SK-N-SH (cell line): Measurements from ENCODE around the gene USP34. TPM values are rescaled to one million over a fixed set of nuclear protein-coding genes. Genes with fewer than 3 reads are reported as not detected.

ENCODE experiments used
- CTCF ChIA-PET: fragments of 300-600, 350-600 bp; formaldehyde crosslinking; extraction: SDS; loops from one replicate; lab custom pipeline; 2021; lab: Yijun Ruan, JAX
- POLR2A ChIA-PET: fragments of 350-600 bp; sonication (Branson Sonifier 250); formaldehyde crosslinking; extraction: SDS; loops from one replicate; lab custom pipeline; 2020; ENCODE audit warnings: antibody characterized with exemption, inconsistent platforms; lab: Yijun Ruan, JAX
- DNase-seq: peaks from one replicate; pipeline ENCODE4 v3.0.0; 2012
- H2AFZ ChIP-seq: fragments of 200-600 bp; sonication (generic); 2 replicates; pipeline ENCODE4 v1.8.1; 2016; ENCODE audit warnings: antibody characterized with exemption, mild to moderate bottlenecking, low read depth
- H3F3A ChIP-seq: fragments of 200-600 bp; sonication (generic); replicated peaks from 2 replicates; pipeline ENCODE3; 2016; ENCODE audit warnings: antibody characterized with exemption, mild to moderate bottlenecking; ENCODE audit not compliant: insufficient read depth
- H3K27ac ChIP-seq, 2 experiments: fragments of 200-500 bp in 1 of 2; fragments of 200-600 bp in 1 of 2; sonication (Bioruptor generic) in 1 of 2; sonication (generic), shearing (Covaris generic) in 1 of 2; 2 replicates each; pipeline versions ENCODE4 v1.5.1 to v1.6.1; 2014 to 2016; ENCODE audit warnings: low read depth in 2 of 2, inconsistent platforms in 1 of 2, low read length in 1 of 2, mild to moderate bottlenecking in 1 of 2, mixed read lengths in 1 of 2
- H3K27me3 ChIP-seq: fragments of 200-600 bp; sonication (generic), shearing (Covaris generic); 2 replicates; pipeline ENCODE4 v1.6.1; 2016; ENCODE audit warnings: mixed run types; ENCODE audit not compliant: insufficient read depth
- H3K36me3 ChIP-seq, 2 experiments: fragments of 200-500 bp in 1 of 2; fragments of 200-600 bp in 1 of 2; sonication (Bioruptor generic) in 1 of 2; sonication (generic) in 1 of 2; replicated peaks in 1 of 2; 2 replicates each; pipeline versions ENCODE3 to v1.5.1; 2014 to 2016; ENCODE audit warnings: low read length in 1 of 2, mild to moderate bottlenecking in 1 of 2; ENCODE audit not compliant: insufficient read depth in 2 of 2, control insufficient read depth in 1 of 2
- H3K4me1 ChIP-seq, 2 experiments: fragments of 200-500 bp in 1 of 2; fragments of 200-600 bp in 1 of 2; sonication (Bioruptor generic) in 1 of 2; sonication (generic), shearing (Covaris generic) in 1 of 2; 2 replicates each; pipeline versions ENCODE4 v1.5.1 to v1.6.1; 2014 to 2016; ENCODE audit warnings: low read depth in 1 of 2, low read length in 1 of 2, mixed run types in 1 of 2; ENCODE audit not compliant: insufficient read depth in 2 of 2, control insufficient read depth in 1 of 2
- H3K4me2 ChIP-seq: fragments of 200-600 bp; sonication (generic), shearing (Covaris generic); 2 replicates; pipeline ENCODE4 v1.6.1; 2017; ENCODE audit warnings: mixed run types
- H3K4me3 ChIP-seq, 2 experiments: fragments of 200-500 bp in 1 of 2; fragments of 200-600 bp in 1 of 2; sonication (Bioruptor generic) in 1 of 2; sonication (generic), shearing (Covaris generic) in 1 of 2; 2 replicates each; pipeline versions ENCODE4 v1.5.1 to v1.8.1; 2014 to 2016; ENCODE audit warnings: low read depth in 2 of 2, inconsistent platforms in 1 of 2, low read length in 1 of 2, mild to moderate bottlenecking in 1 of 2, mixed read lengths in 1 of 2, moderate library complexity in 1 of 2
- H3K79me2 ChIP-seq: fragments of 200-600 bp; sonication (generic); 2 replicates; pipeline ENCODE4 v1.8.1; 2017; ENCODE audit warnings: mild to moderate bottlenecking; ENCODE audit not compliant: insufficient read depth
- H3K9ac ChIP-seq: fragments of 200-600 bp; sonication (generic); 2 replicates; pipeline ENCODE4 v1.6.1; 2017; ENCODE audit warnings: mixed run types
- H3K9me2 ChIP-seq: fragments of 200-600 bp; sonication (generic); 2 replicates; pipeline ENCODE4 v1.6.1; 2017; ENCODE audit warnings: mixed run types
- H3K9me3 ChIP-seq: fragments of 200-600 bp; sonication (generic); 2 replicates; pipeline ENCODE4 v1.6.1; 2017; ENCODE audit warnings: mixed run types, mild to moderate bottlenecking, moderate library complexity
- H4K20me1 ChIP-seq: fragments of 200-600 bp; sonication (generic); 2 replicates; pipeline ENCODE4 v1.6.1; 2017; ENCODE audit warnings: mild to moderate bottlenecking, mixed run types; ENCODE audit not compliant: insufficient read depth
- EZH2phosphoT487 ChIP-seq: fragments of 200-600 bp; sonication (generic); IDR thresholded peaks from 2 replicates; pipeline ENCODE4 v1.6.1; 2017; ENCODE audit warnings: low read depth, mixed run types, mild to moderate bottlenecking, antibody characterized with exemption, moderate library complexity, borderline replicate concordance
- FOXJ3 ChIP-seq: sonication (generic); formaldehyde crosslinking; IDR thresholded peaks from 2 replicates; pipeline ENCODE4 v1.5.1; 2020; ENCODE audit warnings: mild to moderate bottlenecking, missing genetic modification reagents
- FOXM1 ChIP-seq: IDR thresholded peaks from 2 replicates; pipeline ENCODE4 v1.4.0; 2012; ENCODE audit warnings: low read depth, mild to moderate bottlenecking
- JUND ChIP-seq: IDR thresholded peaks from 2 replicates; pipeline ENCODE4 v1.4.0; 2012
- MEF2A ChIP-seq: IDR thresholded peaks from 2 replicates; pipeline ENCODE4 v1.4.0; 2012; ENCODE audit warnings: low read depth, borderline replicate concordance
- MXI1 ChIP-seq: IDR thresholded peaks from 2 replicates; pipeline ENCODE4 v1.6.1; 2012; ENCODE audit warnings: mild to moderate bottlenecking, low read depth, low read length, improper control_type of control experiment
- NFIC ChIP-seq: IDR thresholded peaks from 2 replicates; pipeline ENCODE4 v1.4.0; 2012; ENCODE audit warnings: borderline replicate concordance
- NRF1 ChIP-seq: IDR thresholded peaks from 2 replicates; pipeline ENCODE4 v1.6.1; 2012; ENCODE audit warnings: low read depth, mild to moderate bottlenecking, low read length
- POLR2AphosphoS5 ChIP-seq: IDR thresholded peaks from 2 replicates; pipeline ENCODE4 v1.6.1; 2012; ENCODE audit warnings: low read depth, low read length
- RAD21 ChIP-seq: IDR thresholded peaks from 2 replicates; pipeline ENCODE4 v1.6.1; 2012; ENCODE audit warnings: mild to moderate bottlenecking, low read length
- SIN3A ChIP-seq: IDR thresholded peaks from 2 replicates; pipeline ENCODE4 v1.6.1; 2012; ENCODE audit warnings: low read depth, mild to moderate bottlenecking, low read length, moderate library complexity, borderline replicate concordance
- SMC3 ChIP-seq: IDR thresholded peaks from 2 replicates; pipeline ENCODE4 v1.6.1; 2012; ENCODE audit warnings: low read depth, low read length, improper control_type of control experiment
- TAF1 ChIP-seq: IDR thresholded peaks from 2 replicates; pipeline ENCODE4 v1.6.1; 2012; ENCODE audit warnings: low read depth, mild to moderate bottlenecking, low read length, moderate library complexity, borderline replicate concordance
- TCF12 ChIP-seq: IDR thresholded peaks from 2 replicates; pipeline ENCODE4 v1.4.0; 2012
- TEAD4 ChIP-seq: IDR thresholded peaks from 2 replicates; pipeline ENCODE4 v1.4.0; 2012; ENCODE audit warnings: mild to moderate bottlenecking, borderline replicate concordance; ENCODE audit not compliant: insufficient read depth
- USF2 ChIP-seq: fragments of 150-350 bp; IDR thresholded peaks from 2 replicates; pipeline ENCODE4 v1.6.1; 2017; ENCODE audit warnings: antibody characterized with exemption, low read length, low read depth, borderline replicate concordance
- YY1 ChIP-seq: IDR thresholded peaks from 2 replicates; pipeline ENCODE4 v1.4.0; 2012; ENCODE audit warnings: low read depth, mild to moderate bottlenecking
- WGBS: methylation state at CpG from one replicate; pipeline ENCODE4 v1.1.6; 2017; ENCODE audit warnings: low lambda C conversion rate; 5-methylcytosine and 5-hydroxymethylcytosine counted together
- polyA plus RNA-seq, 3 experiments: library from polyadenylated mRNA; depleted of rRNA; stranded (reverse); fragments of >200 nt; gene quantifications; 2 replicates each; pipeline ENCODE4 v1.2.3, GENCODE V29; 2012
- TF ChIP-seq, protein P1 (sequence below): IDR thresholded peaks from 2 replicates; pipeline ENCODE4; 2012

USP34 gene
- polyA plus RNA-seq, 1 of the 3 experiments (the other 2 are of a cell fraction), result 31.4 TPM

GRCh38 chr2:61504949-61505348 is 34.1 kb upstream of the USP34 start:
- Histone ChIP-seq H3K27ac (no peak overlapping the region), H3K9me2 (no peaks in the 10 kb centered on the region), H3K9me3 (no peaks in the 10 kb centered on the region), H3K36me3 (peaks cover 28 to 80% of the 10 kb centered on the region in 2 experiments), H3K4me1 (no peaks in the 10 kb centered on the region), H3F3A (peaks cover 13% of the 10 kb centered on the region), H2AFZ (no peak overlapping the region), H3K27me3 (no peaks in the 10 kb centered on the region), H4K20me1 (peaks cover 88% of the 10 kb centered on the region), H3K79me2 (peaks cover 99% of the 10 kb centered on the region), H3K4me3 (no peak overlapping the region), H3K4me2 (no peak overlapping the region), H3K9ac (no peak overlapping the region)
- CTCF ChIA-PET, result no interaction called here
- WGBS, result 100% methylated on average over 2 of the region's 2 CpGs
- TF ChIP-seq USF2 (no peak), FOXM1 (no peak), RAD21 (no peak), JUND (no peak), TEAD4 (no peak), SIN3A (no peak), MEF2A (no peak), NRF1 (no peak), TAF1 (no peak), YY1 (no peak), NFIC (no peak), TCF12 (no peak)
- DNase-seq, result no peak
- POLR2A ChIA-PET, result no interaction called here

- peaks cover 68 to 89% of the 10 kb centered on the region in 2 experiments for H3K36me3 ChIP-seq
These were observed 28.2 kb upstream of the USP34 start for GRCh38 chr2:61499060-61499459.

More at GRCh38 chr2:61499060-61499459, 28.2 kb upstream of the USP34 start:
- whole genome bisulfite sequencing, result 98% methylated on average over 2 of the region's 2 CpGs
- peaks cover 0 to under 1% of the 10 kb centered on the region in 2 experiments; a peak in 1 of 4 replicates for H3K4me1 ChIP-seq
- no peak for TF ChIP-seq USF2
- no peak for TF ChIP-seq MXI1
- TF ChIP-seq EZH2phosphoT487, result no peak
- no peak for TF ChIP-seq SIN3A
- TF ChIP-seq, protein P1, sequence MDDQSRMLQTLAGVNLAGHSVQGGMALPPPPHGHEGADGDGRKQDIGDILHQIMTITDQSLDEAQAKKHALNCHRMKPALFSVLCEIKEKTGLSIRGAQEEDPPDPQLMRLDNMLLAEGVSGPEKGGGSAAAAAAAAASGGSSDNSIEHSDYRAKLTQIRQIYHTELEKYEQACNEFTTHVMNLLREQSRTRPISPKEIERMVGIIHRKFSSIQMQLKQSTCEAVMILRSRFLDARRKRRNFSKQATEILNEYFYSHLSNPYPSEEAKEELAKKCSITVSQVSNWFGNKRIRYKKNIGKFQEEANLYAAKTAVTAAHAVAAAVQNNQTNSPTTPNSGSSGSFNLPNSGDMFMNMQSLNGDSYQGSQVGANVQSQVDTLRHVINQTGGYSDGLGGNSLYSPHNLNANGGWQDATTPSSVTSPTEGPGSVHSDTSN, result no peak
- TF ChIP-seq YY1, result no peak
- TF ChIP-seq TEAD4, result no peak
- TF ChIP-seq FOXJ3 (CRISPR knock-in tag), result no peak
- no peak for TF ChIP-seq POLR2AphosphoS5
- TF ChIP-seq SMC3, result no peak
- TF ChIP-seq, all 33 proteins: peak for 0
- no peaks in the 10 kb centered on the region for H3K9me3 ChIP-seq
- ChIA-PET CTCF (no interaction called here), POLR2A (no interaction called here)
- no peak overlapping the region for H2AFZ ChIP-seq
- no peak overlapping the region for H3K27ac ChIP-seq
- no peaks in the 10 kb centered on the region for H3K27me3 ChIP-seq
- no peak overlapping the region for H3K4me2 ChIP-seq
- H3K9me2 ChIP-seq, result no peaks in the 10 kb centered on the region
- H4K20me1 ChIP-seq, result peaks cover 43% of the 10 kb centered on the region
- no peak overlapping the region for H3K9ac ChIP-seq
- H3K4me3 ChIP-seq, result no peak overlapping the region
- H3F3A ChIP-seq, result peaks cover 43% of the 10 kb centered on the region
- H3K79me2 ChIP-seq, result peaks cover 89% of the 10 kb centered on the region
- DNase-seq, result no peak
